Endothelial cell of umbilical vein (primary cell): ENCODE results near the gene B3GNT3.

Experiments used
- JUN ChIP-seq: IDR thresholded peaks from 2 replicates; pipeline ENCODE4 v1.6.1; 2011; ENCODE audit warnings: borderline replicate concordance, low read depth; ENCODE audit not compliant: insufficient read length, insufficient read depth
- TF ChIP-seq, protein P1 (sequence below), 2 donors: IDR thresholded peaks; 1 replicate in 1 of 2; 2 replicates in 1 of 2; pipeline ENCODE4 v1.5.1; 2011; ENCODE audit warnings: low read length in 2 of 2, mild to moderate bottlenecking in 2 of 2, moderate library complexity in 2 of 2, control low read depth in 1 of 2, inconsistent platforms in 1 of 2, low read depth in 1 of 2; ENCODE audit not compliant: insufficient read depth in 1 of 2; ENCODE audit errors: extremely low read depth in 1 of 2

GRCh38 chr19:17790059-17790780, 4.7 kb upstream of the B3GNT3 start:
- TF ChIP-seq, protein P1, sequence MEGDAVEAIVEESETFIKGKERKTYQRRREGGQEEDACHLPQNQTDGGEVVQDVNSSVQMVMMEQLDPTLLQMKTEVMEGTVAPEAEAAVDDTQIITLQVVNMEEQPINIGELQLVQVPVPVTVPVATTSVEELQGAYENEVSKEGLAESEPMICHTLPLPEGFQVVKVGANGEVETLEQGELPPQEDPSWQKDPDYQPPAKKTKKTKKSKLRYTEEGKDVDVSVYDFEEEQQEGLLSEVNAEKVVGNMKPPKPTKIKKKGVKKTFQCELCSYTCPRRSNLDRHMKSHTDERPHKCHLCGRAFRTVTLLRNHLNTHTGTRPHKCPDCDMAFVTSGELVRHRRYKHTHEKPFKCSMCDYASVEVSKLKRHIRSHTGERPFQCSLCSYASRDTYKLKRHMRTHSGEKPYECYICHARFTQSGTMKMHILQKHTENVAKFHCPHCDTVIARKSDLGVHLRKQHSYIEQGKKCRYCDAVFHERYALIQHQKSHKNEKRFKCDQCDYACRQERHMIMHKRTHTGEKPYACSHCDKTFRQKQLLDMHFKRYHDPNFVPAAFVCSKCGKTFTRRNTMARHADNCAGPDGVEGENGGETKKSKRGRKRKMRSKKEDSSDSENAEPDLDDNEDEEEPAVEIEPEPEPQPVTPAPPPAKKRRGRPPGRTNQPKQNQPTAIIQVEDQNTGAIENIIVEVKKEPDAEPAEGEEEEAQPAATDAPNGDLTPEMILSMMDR (IDR thresholded peaks at IDR 0.05; ENCODE audit: extremely low read depth in 1 of 2, insufficient read depth in 1 of 2, low read depth in 1 of 2, low read length in 2 of 2), result no peak
- no peak for TF ChIP-seq JUN
